ENCODE measurements around the gene ARSB.

The ARSB gene

DNA sequence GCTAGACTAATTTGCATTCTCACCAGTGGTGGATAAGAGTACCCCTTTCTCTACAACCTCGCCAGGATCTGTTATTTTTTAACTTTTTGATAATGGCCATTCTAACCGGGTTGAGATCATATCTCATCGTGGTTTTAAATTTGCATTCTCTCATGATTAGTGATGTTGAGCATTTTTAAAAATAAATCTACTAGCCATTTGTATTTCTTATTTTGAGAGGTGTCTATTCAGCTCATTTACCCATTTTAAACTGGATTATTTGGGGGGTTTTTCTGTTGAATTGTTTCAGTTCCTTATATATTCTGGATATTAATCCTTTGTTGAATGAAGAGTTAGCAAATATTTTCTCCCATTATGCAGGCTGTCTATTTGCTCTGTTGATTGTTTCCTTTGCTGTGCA lies 139.6 kb downstream of the ARSB start:
- Histone ChIP-seq H3K36me3 (ENCODE audit: low read depth) (no peaks in the 10 kb centered on the region), H3K27me3 (ENCODE audit: insufficient read depth, poor library complexity, severe bottlenecking) (no peaks in the 10 kb centered on the region), H3K4me1 (ENCODE audit: insufficient read depth, poor library complexity, severe bottlenecking) (no peaks in the 10 kb centered on the region), H3K9me3 (ENCODE audit: severe bottlenecking) (no peaks in the 10 kb centered on the region), H3K4me3 (ENCODE audit: severe bottlenecking) (no peak overlapping the region), H3K27ac (ENCODE audit: poor library complexity, severe bottlenecking) (no peak overlapping the region)
- DNase-seq (ENCODE audit: low spot score) (no peak), ATAC-seq (ENCODE audit: low read depth) (no peak)
- TF ChIP-seq, protein P1, sequence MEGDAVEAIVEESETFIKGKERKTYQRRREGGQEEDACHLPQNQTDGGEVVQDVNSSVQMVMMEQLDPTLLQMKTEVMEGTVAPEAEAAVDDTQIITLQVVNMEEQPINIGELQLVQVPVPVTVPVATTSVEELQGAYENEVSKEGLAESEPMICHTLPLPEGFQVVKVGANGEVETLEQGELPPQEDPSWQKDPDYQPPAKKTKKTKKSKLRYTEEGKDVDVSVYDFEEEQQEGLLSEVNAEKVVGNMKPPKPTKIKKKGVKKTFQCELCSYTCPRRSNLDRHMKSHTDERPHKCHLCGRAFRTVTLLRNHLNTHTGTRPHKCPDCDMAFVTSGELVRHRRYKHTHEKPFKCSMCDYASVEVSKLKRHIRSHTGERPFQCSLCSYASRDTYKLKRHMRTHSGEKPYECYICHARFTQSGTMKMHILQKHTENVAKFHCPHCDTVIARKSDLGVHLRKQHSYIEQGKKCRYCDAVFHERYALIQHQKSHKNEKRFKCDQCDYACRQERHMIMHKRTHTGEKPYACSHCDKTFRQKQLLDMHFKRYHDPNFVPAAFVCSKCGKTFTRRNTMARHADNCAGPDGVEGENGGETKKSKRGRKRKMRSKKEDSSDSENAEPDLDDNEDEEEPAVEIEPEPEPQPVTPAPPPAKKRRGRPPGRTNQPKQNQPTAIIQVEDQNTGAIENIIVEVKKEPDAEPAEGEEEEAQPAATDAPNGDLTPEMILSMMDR (IDR thresholded peaks at IDR 0.05; ENCODE audit: poor library complexity, severe bottlenecking) = no peak

DNA sequence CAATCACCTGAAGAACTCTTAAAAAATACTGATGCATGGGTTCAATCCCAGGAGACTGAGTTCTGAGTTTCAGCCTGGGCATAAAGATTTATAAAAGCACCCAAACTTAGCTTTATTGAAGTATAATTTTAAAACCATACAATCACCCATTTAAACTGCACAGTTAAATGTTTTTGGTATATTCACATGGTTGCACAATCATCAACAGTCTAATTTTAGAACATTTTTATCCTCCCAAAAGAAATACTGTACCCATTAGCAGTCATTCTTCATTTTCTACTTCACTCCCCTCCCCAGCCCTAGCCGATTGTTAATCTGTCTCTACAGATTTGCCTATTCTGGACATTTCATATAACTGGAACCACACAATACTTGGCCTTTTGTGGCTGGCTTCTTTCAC lies 141.7 kb downstream of the ARSB start:
- DNase-seq (ENCODE audit: low spot score) (no peak), ATAC-seq (ENCODE audit: low read depth) (no peak)
- H3K9me3 ChIP-seq (ENCODE audit: severe bottlenecking) = no peaks in the 10 kb centered on the region
- H3K4me3 ChIP-seq (ENCODE audit: severe bottlenecking) = no peak overlapping the region
- H3K4me1 ChIP-seq (ENCODE audit: insufficient read depth, poor library complexity, severe bottlenecking) = no peaks in the 10 kb centered on the region
- TF ChIP-seq, protein P1 (IDR thresholded peaks at IDR 0.05; ENCODE audit: poor library complexity, severe bottlenecking) = no peak
- H3K36me3 ChIP-seq (ENCODE audit: low read depth) = no peaks in the 10 kb centered on the region
- no peaks in the 10 kb centered on the region for H3K27me3 ChIP-seq (ENCODE audit: insufficient read depth, poor library complexity, severe bottlenecking)
- no peak overlapping the region for H3K27ac ChIP-seq (ENCODE audit: poor library complexity, severe bottlenecking)

DNA sequence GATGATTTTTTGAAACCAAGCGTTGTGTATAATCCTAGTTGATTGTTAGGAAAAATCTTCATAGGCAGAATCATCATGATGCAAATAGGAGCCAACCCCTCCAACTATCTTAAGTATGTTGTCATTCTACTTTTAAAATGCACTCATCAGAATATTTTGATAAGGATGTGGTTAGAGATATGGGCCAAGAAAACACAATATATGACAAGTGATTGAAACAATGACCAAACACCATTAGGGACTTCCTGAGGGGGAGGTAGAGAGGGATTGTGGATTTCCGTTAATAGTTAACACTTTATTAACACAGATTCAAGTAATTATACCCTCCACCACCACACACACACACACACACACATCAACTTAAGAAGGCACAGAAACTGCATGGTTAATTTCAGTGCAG lies 143.3 kb downstream of the ARSB start:
- H3K27me3 ChIP-seq (ENCODE audit: insufficient read depth, poor library complexity, severe bottlenecking) = no peaks in the 10 kb centered on the region
- DNase-seq (ENCODE audit: low spot score) (no peak), ATAC-seq (ENCODE audit: low read depth) (no peak)
- no peaks in the 10 kb centered on the region for H3K4me1 ChIP-seq (ENCODE audit: insufficient read depth, poor library complexity, severe bottlenecking)
- H3K36me3 ChIP-seq (ENCODE audit: low read depth) = no peaks in the 10 kb centered on the region
- TF ChIP-seq, protein P1 (IDR thresholded peaks at IDR 0.05; ENCODE audit: poor library complexity, severe bottlenecking) = no peak
- no peak overlapping the region for H3K4me3 ChIP-seq (ENCODE audit: severe bottlenecking)
- no peaks in the 10 kb centered on the region for H3K9me3 ChIP-seq (ENCODE audit: severe bottlenecking)
- H3K27ac ChIP-seq (ENCODE audit: poor library complexity, severe bottlenecking) = no peak overlapping the region

DNA sequence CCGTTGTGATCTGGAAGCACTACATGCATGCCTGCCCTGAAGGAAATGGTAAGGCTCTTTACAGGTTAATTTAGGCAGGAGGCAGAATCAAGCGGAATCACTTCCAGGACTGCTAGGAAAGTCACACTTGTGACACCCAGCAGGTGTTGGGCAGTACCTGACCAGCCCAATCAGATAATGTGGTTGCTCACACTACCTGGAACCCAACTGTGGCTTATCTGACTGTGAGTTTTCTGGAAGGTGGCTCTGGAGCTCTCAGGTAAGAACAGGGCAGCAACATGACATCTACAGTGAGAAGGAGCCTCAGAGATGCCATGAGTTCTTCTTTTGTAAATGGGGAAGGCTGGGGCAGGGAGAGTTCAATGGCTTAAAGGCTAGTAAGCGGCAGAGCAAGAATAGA lies 146.4 kb downstream of the ARSB start:
- H3K4me3 ChIP-seq (ENCODE audit: severe bottlenecking) = no peak overlapping the region
- H3K9me3 ChIP-seq (ENCODE audit: severe bottlenecking) = no peaks in the 10 kb centered on the region
- no peaks in the 10 kb centered on the region for H3K27me3 ChIP-seq (ENCODE audit: insufficient read depth, poor library complexity, severe bottlenecking)
- ATAC-seq (ENCODE audit: low read depth) = no peak
- H3K27ac ChIP-seq (ENCODE audit: poor library complexity, severe bottlenecking) = no peak overlapping the region
- TF ChIP-seq, protein P1 (IDR thresholded peaks at IDR 0.05; ENCODE audit: poor library complexity, severe bottlenecking) = no peak
- H3K4me1 ChIP-seq (ENCODE audit: insufficient read depth, poor library complexity, severe bottlenecking) = no peaks in the 10 kb centered on the region
- no peak for DNase-seq (ENCODE audit: low spot score)
- H3K36me3 ChIP-seq (ENCODE audit: low read depth) = no peaks in the 10 kb centered on the region

DNA sequence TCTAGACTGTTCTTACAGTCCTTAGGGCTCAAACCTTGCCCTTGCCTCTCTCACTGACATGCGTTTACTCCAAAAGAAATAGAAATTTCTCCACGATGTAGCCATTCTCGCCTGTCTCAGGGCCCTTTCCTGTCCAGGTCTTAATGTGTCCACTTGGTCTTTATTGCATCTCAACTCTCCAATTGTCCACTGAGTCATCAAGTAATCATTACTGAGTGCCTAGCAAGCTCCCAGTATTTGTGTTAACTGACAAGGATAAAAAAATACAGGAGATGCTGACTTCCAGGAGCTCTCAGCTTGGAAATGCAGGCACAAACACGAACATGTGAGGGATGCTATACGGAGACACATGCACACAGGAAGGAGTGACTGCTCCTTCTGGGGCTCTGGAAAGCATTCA lies 147.3 kb downstream of the ARSB start:
- Histone ChIP-seq H3K9me3 (ENCODE audit: severe bottlenecking) (no peaks in the 10 kb centered on the region), H3K36me3 (ENCODE audit: low read depth) (no peaks in the 10 kb centered on the region), H3K4me3 (ENCODE audit: severe bottlenecking) (no peak overlapping the region), H3K27ac (ENCODE audit: poor library complexity, severe bottlenecking) (no peak overlapping the region), H3K27me3 (ENCODE audit: insufficient read depth, poor library complexity, severe bottlenecking) (no peaks in the 10 kb centered on the region), H3K4me1 (ENCODE audit: insufficient read depth, poor library complexity, severe bottlenecking) (no peaks in the 10 kb centered on the region)
- ATAC-seq (ENCODE audit: low read depth) = no peak
- TF ChIP-seq, protein P1 (IDR thresholded peaks at IDR 0.05; ENCODE audit: poor library complexity, severe bottlenecking) = no peak
- DNase-seq (ENCODE audit: low spot score) = no peak

All from RWPE2 (cell line).